Measurements from ENCODE around the gene UGCG. TPM values are rescaled to one million over a fixed set of nuclear protein-coding genes. Genes with fewer than 3 reads are reported as not detected.

UGCG gene
- total and polyA plus RNA-seq, 2 experiments from 2014 or later = 73.1 to 148 TPM

- H3K79me2 ChIP-seq (ENCODE audit: insufficient read depth) = no peaks in the 10 kb centered on the region
- no peak overlapping the region for H3K9ac ChIP-seq
- H3K9me3 ChIP-seq (ENCODE audit: low read depth) = no peaks in the 10 kb centered on the region
- DNase-seq = peak; percentile 86
- no peaks in the 10 kb centered on the region for H4K20me1 ChIP-seq (ENCODE audit: insufficient read depth)
- TF ChIP-seq EZH2phosphoT487 (IDR thresholded peaks at IDR 0.05; ENCODE audit: insufficient read depth, low read depth) = no peak
- no peak for TF ChIP-seq EZH2 (IDR thresholded peaks at IDR 0.05; ENCODE audit: insufficient read depth, poor library complexity, severe bottlenecking)
- no peaks in the 10 kb centered on the region for H3K27me3 ChIP-seq (replicated peaks; ENCODE audit: insufficient read depth)
- no peaks in the 10 kb centered on the region for H3K9me2 ChIP-seq (ENCODE audit: insufficient read depth)
- H3K4me3 ChIP-seq = no peak overlapping the region
- WGBS, 2 experiments (ENCODE audit: low coverage in 1 of 2, low lambda C conversion rate in 2 of 2, missing lambda C conversion rate in 2 of 2) = 38 to 44% methylated on average over 12 of the region's 12 CpGs
- in situ Hi-C loops (cut with MboI) = no loop called here
- H3K36me3 ChIP-seq (ENCODE audit: low read depth) = no peaks in the 10 kb centered on the region
- 0 out of 2 replicates have a peak overlapping the region, but pooled peaks have one; percentile 20 for H3K27ac ChIP-seq
- H3K4me1 ChIP-seq (ENCODE audit: insufficient read depth) = peaks cover 12% of the 10 kb centered on the region
- H3F3A ChIP-seq (ENCODE audit: insufficient read depth) = peaks cover 11% of the 10 kb centered on the region
- peak overlapping the region; percentile 58 for H2AFZ ChIP-seq
- H3K4me2 ChIP-seq (ENCODE audit: unreplicated experiment) = peak overlapping the region; percentile 17
Observed at GRCh38 chr9:111974092-111974681, 77.6 kb downstream of the UGCG start.

DNA sequence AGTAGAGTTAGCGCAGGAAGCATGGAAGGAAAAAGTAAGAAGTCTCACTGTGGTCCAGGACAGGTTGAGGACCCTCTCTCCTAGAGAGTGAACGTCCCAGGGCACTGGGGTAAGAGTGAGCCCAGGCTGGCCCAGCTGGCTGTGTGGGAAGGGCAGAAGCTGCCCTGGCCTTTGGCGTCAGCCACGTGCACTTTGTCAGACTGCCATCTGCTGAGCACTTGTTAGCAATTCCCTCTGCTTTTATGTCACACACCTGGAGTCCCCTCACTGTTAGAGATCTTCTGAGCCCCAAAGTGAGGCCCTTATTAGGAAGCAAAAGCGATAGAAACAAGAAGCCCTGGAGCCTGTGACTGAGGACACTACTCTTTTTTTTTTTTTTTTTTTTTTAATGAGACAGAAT is 79.1 kb downstream of the UGCG start:
- whole genome bisulfite sequencing, 2 experiments (ENCODE audit: low coverage in 1 of 2, low lambda C conversion rate in 2 of 2, missing lambda C conversion rate in 2 of 2) = 82 to 90% methylated on average over 5 of the region's 5 CpGs
- H3K4me1 ChIP-seq (ENCODE audit: insufficient read depth) = peaks cover 12% of the 10 kb centered on the region
- no peaks in the 10 kb centered on the region for H3K9me2 ChIP-seq (ENCODE audit: insufficient read depth)
- H3K27ac ChIP-seq = no peak overlapping the region
- no peak overlapping the region for H3K9ac ChIP-seq
- no peaks in the 10 kb centered on the region for H4K20me1 ChIP-seq (ENCODE audit: insufficient read depth)
- no peaks in the 10 kb centered on the region for H3K79me2 ChIP-seq (ENCODE audit: insufficient read depth)
- H3K4me3 ChIP-seq = no peak overlapping the region
- no peak for DNase-seq
- H3K4me2 ChIP-seq (ENCODE audit: unreplicated experiment) = no peak overlapping the region
- H3K36me3 ChIP-seq (ENCODE audit: low read depth) = no peaks in the 10 kb centered on the region
- no peak overlapping the region for H2AFZ ChIP-seq
- H3K9me3 ChIP-seq (ENCODE audit: low read depth) = no peaks in the 10 kb centered on the region
- H3K27me3 ChIP-seq (replicated peaks; ENCODE audit: insufficient read depth) = no peaks in the 10 kb centered on the region
- in situ Hi-C loops (cut with MboI) = no loop called here
- H3F3A ChIP-seq (ENCODE audit: insufficient read depth) = peaks cover 11% of the 10 kb centered on the region
- TF ChIP-seq EZH2phosphoT487 (IDR thresholded peaks at IDR 0.05; ENCODE audit: insufficient read depth, low read depth) = no peak
- no peak for TF ChIP-seq EZH2 (IDR thresholded peaks at IDR 0.05; ENCODE audit: insufficient read depth, poor library complexity, severe bottlenecking)

GRCh38 chr9:111978616-111979015 is 82.0 kb downstream of the UGCG start:
- no peak overlapping the region for H3K4me2 ChIP-seq (ENCODE audit: unreplicated experiment)
- H3F3A ChIP-seq (ENCODE audit: insufficient read depth) = peaks cover 11% of the 10 kb centered on the region
- H4K20me1 ChIP-seq (ENCODE audit: insufficient read depth) = no peaks in the 10 kb centered on the region
- peaks cover 12% of the 10 kb centered on the region for H3K4me1 ChIP-seq (ENCODE audit: insufficient read depth)
- in situ Hi-C loops (cut with MboI) = no loop called here
- no peaks in the 10 kb centered on the region for H3K36me3 ChIP-seq (ENCODE audit: low read depth)
- no peak overlapping the region for H3K27ac ChIP-seq
- no peak overlapping the region for H3K4me3 ChIP-seq
- TF ChIP-seq EZH2phosphoT487 (IDR thresholded peaks at IDR 0.05; ENCODE audit: insufficient read depth, low read depth) = no peak
- no peak for TF ChIP-seq EZH2 (IDR thresholded peaks at IDR 0.05; ENCODE audit: insufficient read depth, poor library complexity, severe bottlenecking)
- no peak overlapping the region for H2AFZ ChIP-seq
- H3K9me2 ChIP-seq (ENCODE audit: insufficient read depth) = no peaks in the 10 kb centered on the region
- no peaks in the 10 kb centered on the region for H3K79me2 ChIP-seq (ENCODE audit: insufficient read depth)
- WGBS, 2 experiments (ENCODE audit: low coverage in 1 of 2, low lambda C conversion rate in 2 of 2, missing lambda C conversion rate in 2 of 2) = 63% methylated on average over 4 of the region's 4 CpGs
- H3K27me3 ChIP-seq (replicated peaks; ENCODE audit: insufficient read depth) = no peaks in the 10 kb centered on the region
- DNase-seq = peak; percentile 13
- no peaks in the 10 kb centered on the region for H3K9me3 ChIP-seq (ENCODE audit: low read depth)
- H3K9ac ChIP-seq = no peak overlapping the region

- Histone ChIP-seq H3K4me1 (ENCODE audit: insufficient read depth) (peaks cover 3% of the 10 kb centered on the region), H3K27me3 (replicated peaks; ENCODE audit: insufficient read depth) (no peaks in the 10 kb centered on the region), H3K79me2 (ENCODE audit: insufficient read depth) (no peaks in the 10 kb centered on the region), H3K4me3 (no peak overlapping the region), H2AFZ (no peak overlapping the region), H3K27ac (no peak overlapping the region), H3K9ac (no peak overlapping the region), H3K9me2 (ENCODE audit: insufficient read depth) (no peaks in the 10 kb centered on the region), H3F3A (ENCODE audit: insufficient read depth) (peaks cover 4% of the 10 kb centered on the region; the same call in 1 of the 2 replicates), H3K36me3 (ENCODE audit: low read depth) (no peaks in the 10 kb centered on the region), H3K4me2 (ENCODE audit: unreplicated experiment) (no peak overlapping the region), H4K20me1 (ENCODE audit: insufficient read depth) (no peaks in the 10 kb centered on the region), H3K9me3 (ENCODE audit: low read depth) (no peaks in the 10 kb centered on the region)
- DNase-seq = no peak
- WGBS, 2 experiments (ENCODE audit: low coverage in 1 of 2, low lambda C conversion rate in 2 of 2, missing lambda C conversion rate in 2 of 2) = 91 to 99% methylated on average over 3 of the region's 3 CpGs
- no peak for TF ChIP-seq EZH2phosphoT487 (IDR thresholded peaks at IDR 0.05; ENCODE audit: insufficient read depth, low read depth)
- TF ChIP-seq EZH2 (IDR thresholded peaks at IDR 0.05; ENCODE audit: insufficient read depth, poor library complexity, severe bottlenecking) = no peak
- in situ Hi-C loops (cut with MboI) = no loop called here
Observed at GRCh38 chr9:111979561-111979960, 82.9 kb downstream of the UGCG start.
